ENCODE data around the gene ALPK1.
A peak's percentile ranks its signal among the peaks of the same experiment; 100 is the strongest.
"Not testable (repeated sequence)": the region's sequence is repeated elsewhere in the genome, so short reads cannot be mapped to it uniquely, and the experiment has no call there.

ALPK1 gene

GRCh38 chr4:112296949-112297880 lies at the start of gene ALPK1:
Gene ALPK1, plus strand, starts transcription at chr4:112297369.
- FAIRE-seq: no peak

GRCh38 chr4:112251019-112251643 lies 46.0 kb upstream of the ALPK1 start:
- FAIRE-seq: no peak

DNA sequence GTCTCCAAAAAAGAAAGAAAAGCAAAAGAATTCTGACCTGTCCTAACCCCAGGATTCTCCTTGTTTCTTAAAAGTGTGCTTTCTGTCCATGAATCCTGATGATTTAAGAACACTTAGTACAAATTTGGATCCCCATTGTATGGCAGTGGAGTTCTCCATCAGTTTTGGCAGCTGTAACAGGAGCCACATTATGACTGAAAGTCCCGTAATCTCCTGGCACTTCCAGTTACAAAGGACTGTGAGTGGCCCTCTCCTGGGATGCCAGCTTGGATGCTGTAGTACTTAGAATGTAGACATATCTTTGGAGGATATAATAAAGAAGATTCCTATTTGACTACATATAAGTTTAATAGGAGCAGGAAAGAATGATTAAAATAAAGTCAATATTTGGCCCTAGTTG lies 44.9 kb upstream of the ALPK1 start:
- FAIRE-seq: no peak

GRCh38 chr4:112253382-112254000 lies 43.7 kb upstream of the ALPK1 start:
- no peak for FAIRE-seq

- no peak for FAIRE-seq
These were observed 40.1 kb upstream of the ALPK1 start for GRCh38 chr4:112257098-112257497.

DNA sequence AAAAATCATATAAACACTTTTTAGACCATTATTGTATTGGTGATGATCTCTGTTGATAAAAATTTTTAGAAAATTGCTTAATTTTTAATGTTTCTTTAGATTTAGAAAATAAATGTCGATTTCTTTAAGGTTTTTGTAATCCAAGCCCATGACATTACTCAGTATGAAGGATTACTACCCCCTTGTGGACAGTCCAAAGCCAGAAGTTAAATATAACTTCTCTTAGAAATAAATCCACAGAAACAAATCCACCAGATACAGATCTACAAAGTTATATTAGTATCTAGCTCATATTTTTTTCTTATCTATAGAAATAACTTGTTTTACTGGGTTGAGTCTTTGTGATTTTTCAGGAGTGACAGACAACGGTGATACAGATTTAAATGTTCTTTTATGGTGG lies 30.3 kb upstream of the ALPK1 start:
- FAIRE-seq: peak; percentile 91

DNA sequence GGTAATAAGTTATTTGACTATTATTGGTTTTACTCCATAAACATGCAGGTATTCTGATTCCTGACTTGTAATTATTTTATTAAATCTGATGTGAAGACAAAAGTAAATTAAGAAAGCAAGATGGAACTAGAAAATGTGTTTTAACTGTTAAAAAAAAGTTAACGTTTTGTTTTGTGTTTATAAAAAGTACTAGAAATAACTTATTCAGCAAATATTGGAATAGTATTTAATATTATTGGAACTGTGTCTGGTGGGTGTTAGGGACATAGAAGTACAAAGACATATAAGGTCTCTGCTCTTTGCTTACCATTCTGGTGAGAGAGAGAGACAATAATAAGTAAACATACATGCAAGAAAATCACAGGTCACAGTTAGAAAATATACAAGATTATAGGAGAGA lies 27.1 kb upstream of the ALPK1 start:
- peak; percentile 51 for FAIRE-seq

- FAIRE-seq: no peak
These were observed 26.3 kb upstream of the ALPK1 start for GRCh38 chr4:112270640-112271421.

DNA sequence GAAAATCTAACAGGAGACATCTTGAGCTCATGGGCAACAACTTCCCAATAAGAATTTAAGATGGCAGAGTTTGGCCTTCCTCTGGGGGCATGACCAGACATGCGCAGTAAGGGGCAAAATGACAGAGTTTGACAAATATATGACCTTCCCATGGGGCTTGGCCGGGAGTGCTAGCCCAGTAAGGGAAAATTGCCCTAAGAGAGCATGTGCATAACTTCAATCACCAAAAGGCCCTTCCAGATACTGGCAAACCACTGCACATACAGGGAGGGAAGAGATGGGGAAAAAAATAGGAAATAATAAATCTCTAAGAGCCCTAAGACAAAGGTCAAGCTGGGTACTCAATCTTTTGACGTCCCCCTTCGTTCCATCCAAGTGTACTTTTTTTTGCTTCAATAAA lies 24.9 kb upstream of the ALPK1 start:
- no peak for FAIRE-seq

DNA sequence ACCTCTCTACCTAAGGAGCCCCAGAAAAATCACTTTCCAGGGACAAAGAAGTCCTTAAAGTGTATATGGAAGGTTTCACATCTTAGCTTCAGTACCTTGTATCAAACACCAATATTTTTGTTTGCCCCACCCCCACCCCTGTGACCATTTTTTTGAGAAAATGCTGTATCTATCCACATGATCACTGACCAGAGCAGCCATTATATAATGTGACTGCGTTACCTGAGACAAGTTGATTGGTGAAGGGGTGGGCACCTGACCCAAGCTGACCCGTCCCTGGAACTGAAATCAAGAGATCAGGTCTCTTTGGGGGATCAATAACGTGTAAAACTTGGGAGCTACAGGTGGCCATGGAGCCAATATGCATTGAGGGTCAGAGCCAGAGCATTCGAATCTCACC lies 22.2 kb upstream of the ALPK1 start:
- no peak for FAIRE-seq

- FAIRE-seq: no peak
These were observed 21.1 kb upstream of the ALPK1 start for GRCh38 chr4:112276113-112276512.

DNA sequence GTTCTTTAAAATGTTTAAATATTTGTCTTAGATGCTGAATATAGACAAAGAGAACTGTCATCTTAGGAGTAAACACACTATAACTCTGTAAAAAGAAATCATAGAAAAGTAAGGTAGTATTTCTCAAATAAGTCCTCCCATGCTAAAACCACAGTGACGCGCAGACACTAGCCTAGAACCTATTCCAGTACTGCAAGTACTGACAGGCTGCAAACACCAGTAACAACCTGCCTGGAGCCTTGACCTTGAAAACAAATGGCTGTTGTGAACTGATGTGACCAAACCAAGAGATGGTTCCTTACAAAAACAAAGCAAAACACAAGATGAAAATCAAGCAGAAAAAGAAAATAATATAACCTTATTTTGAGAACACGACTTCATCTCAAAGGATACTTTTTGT lies 19.9 kb upstream of the ALPK1 start:
- FAIRE-seq: no peak

DNA sequence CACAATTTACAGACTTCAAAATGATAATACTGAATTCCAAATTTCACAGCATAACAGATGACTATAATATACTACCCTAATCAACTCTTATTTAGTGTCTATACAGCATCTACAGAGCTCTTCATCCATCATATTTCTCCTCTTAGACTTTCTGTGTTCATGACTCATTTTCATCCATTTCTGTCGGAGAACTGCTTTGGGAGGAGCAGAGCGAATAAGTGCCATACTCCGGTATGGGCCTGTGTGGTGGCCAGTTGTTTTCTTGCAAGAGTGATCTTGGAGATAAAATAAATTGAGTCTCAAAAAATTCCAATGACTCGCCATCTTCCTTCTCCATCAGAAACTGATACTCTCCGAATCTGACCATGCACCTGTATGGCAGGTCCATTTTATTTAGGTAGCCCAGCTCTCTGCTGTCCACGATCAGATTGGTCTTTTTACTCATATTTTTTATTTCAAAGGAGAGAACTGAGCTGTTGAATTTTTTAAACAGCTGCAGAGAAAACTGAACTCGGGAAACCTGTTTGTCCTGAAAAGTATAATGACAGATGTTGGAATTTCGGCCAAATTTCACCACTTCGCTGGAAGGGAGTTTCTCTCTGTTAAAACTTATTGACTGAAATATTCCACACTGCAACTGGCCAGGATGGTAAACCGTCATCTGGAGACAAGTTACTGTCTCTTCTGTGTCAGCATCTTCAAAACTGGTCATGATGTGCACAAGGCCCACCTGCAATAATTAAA lies 19.3 kb upstream of the ALPK1 start:
- no peak for FAIRE-seq

DNA sequence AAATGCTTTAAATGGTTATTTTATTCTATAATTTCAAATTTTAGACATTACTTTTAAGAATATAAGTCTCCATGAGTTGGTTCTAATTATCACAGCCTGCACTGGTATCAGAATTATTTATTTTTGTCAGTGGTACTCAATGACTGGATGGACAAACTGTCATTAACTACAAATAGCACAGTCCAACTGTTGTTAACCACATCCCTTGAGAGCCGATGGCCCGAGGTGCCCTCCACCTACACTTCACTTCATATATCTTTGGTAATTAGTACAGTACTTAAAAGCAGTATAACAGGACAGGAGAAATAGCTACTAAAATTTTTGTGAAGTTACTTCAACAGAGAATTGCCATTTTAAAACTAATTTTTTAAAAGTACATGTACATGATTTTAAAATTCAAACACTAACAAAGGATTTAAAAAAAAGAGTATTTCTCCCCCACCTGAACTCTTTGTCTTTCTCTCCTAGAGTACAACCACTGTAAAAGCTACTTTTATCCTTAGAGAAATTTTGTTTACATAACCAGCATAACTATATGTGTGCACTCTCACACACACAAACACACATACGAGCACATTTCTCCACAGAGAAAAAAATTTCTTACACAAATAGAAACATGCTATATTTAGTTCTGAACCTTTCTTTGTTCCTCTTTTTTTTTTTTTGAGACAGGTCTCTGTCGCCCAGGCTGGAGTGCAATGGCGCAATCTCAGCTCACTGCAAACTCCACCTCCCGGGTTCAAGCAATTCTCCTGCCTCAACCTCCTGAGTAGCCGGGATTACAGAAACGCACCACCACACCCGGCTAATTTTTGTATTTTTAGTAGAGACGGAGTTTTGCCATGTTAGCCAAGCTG lies 17.9 kb upstream of the ALPK1 start:
- FAIRE-seq: no peak

DNA sequence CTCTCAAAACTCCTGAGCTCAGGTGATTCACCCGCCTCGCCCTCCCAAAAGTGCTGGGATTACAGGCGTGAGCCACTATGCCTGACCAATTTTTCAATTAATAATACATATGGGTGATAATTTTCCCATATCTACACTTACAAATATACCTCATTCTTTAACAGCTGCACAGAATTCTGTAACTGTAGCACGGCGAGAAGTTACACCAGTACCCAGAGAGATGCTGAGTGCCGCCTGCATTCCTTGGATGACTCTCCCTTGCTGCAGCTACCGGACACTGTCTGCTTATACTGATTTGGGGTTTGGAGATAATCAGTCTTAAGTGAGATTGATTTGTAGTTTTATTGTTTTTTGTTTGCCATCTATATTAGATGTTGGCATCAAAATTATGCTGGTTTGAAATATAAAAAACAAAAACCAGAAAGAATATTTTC lies 17.3 kb upstream of the ALPK1 start:
- FAIRE-seq: no peak

- no peak for FAIRE-seq
These were observed 16.6 kb upstream of the ALPK1 start for GRCh38 chr4:112280386-112281056.

DNA sequence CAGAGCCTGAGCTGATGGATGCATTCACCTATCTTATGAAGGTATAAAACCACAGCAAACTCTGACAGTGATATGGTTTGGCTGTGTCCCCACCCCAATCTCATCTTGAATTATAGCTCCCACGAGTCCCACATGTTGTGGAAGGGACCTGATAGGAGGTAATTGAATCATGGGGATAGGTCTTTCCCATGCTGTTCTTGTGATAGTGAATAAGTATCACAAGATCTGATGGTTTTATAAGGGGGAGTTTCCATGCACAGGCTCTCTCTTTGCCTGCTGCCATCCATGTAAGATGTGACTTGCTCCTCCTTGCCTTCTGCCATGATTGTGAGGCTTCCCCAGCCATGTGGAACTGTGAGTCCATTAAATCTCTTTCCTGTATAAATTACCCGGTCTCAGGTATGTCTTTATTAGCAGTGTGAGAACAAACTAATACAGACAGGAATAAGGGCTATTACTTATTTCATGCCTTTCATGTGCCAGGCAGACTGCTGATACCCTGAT lies 15.2 kb upstream of the ALPK1 start:
- not testable (repeated sequence) for FAIRE-seq

DNA sequence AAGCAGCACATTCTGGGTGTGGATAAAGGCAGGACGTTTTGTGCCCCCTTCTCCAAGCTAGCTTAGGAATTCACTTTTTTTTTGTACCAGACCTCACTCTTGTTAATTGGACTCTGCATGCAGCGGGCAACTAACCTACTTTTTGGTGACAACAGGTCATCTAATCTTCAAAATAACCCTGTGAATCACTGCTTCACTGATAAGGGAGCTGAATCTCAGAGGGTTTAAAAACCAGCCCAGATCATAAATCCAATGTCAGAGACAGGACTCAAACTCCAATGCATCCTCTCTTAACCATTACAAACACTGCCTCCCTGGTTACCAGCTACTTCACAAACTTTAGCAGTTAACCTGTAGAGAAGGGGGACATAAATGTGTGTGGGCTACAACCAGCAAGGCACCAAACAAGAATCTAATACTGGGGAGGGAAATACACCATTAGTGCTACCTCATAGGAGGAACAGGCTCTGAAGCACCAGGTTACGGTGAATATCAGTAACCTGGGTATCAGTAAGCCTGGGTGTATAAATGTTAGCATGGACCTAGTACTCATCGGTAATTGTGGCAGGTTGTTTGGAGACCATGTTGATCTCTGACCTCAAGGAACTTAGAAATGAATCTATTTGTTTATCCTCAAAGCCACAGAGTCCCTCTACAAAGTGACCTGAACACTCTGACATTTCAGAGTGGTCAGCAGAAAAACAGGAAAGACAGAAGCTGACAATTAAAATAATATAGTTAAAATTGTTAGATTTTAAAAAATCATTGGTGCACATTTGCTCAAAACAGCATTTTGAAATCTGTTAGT lies 14.1 kb upstream of the ALPK1 start:
- no peak for FAIRE-seq

GRCh38 chr4:112284166-112284565 lies 13.0 kb upstream of the ALPK1 start:
- no peak for FAIRE-seq
